ENCODE measurements around the gene HMGB1. TPM values are rescaled to one million over a fixed set of nuclear protein-coding genes. Genes with fewer than 3 reads are reported as not detected.

The HMGB1 gene
- 624 and 640 TPM in 2 replicates for total RNA-seq

DNA sequence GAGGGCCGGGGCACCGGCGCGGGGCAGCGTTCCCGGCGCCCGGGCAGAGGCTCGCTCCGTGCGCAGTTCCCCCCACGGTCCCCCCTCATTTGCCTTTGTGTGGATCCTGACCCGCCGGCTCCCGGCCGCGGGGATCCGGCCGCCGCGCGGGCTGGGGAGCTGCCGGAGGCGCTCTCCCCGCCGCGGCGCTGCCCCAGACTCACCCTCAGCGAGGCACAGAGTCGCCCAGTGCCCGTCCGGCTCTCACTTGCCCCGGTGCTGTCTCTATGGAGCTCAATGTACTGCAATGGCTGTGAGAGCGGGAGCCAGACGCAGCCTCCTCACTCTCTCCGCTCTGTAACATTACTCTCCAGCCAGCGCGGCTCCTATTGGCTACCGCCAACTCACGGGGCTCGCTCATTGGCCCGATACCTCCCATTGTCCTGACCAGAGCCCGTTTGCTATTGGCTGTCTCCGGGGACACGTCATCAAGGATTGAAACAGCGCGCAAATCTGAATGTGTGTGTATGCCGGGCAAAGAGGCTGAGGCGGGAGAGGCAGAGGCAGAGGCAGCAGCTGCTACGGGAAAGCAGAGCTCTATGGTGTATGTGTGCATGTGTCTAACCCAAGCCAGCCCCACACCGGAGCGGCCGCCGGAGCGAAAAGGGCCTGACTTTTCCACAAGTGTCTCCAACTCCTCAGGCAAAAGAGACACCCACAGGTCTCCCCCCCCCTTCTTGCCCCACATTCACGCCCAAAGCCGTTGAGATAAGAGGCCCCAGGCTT is at the start of gene HMGB1:
Gene HMGB1 (minus strand): TSS at position 344 of the 765 bp plus-strand sequence. CDS start 2,256 bp downstream, outside the sequence.
- peaks cover 30% of the 10 kb centered on the region for H3K4me1 Mint-ChIP-seq
- peak within 1 kb of the TSS; percentile 95 for H3K4me3 Mint-ChIP-seq
- H3K27me3 Mint-ChIP-seq, result peaks cover 3% of the 10 kb centered on the region
- intact Hi-C loops (cut with micrococcal nuclease), result loop anchor here (1.0 to 10.0 kb wide), 14 partner anchors 35 to 871 kb away; partner anchors contain the start of genes KATNAL1, SLC7A1, UBE2L5 and UBL3
- H3K9me3 Mint-ChIP-seq, result no peaks in the 10 kb centered on the region
- peak; percentile 99 for DNase-seq
- H3K36me3 Mint-ChIP-seq (ENCODE audit: low read depth), result peaks cover 32% of the 10 kb centered on the region
- H3K27ac Mint-ChIP-seq, result peak within 1 kb of the TSS; percentile 100

DNA sequence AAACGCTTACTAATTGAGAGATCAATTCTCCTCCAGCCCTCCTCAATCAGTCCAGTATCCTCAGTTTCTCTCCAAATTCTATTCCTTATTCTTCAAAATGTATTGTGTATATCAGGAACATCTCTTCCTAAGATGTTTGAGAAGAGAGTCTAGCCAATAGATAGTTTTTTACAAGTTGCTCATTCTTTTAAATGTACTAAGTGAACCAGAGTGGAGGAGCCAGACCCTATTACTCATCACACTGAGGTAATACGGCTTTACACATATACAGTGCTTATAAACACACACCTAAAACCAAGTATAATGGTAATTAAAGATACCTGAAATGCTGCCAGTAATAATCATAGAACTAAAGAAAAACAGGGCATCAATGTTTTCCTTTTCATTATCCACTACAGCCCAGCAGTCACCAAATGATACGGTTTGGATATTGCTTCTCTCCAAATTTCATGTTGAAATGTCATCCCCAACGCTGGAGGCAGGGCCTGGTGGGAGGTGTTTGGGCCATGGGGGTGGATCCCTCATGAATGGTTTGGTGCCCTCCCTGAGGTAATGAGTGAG is 45.2 kb upstream of the HMGB1 start:
- Mint-ChIP-seq H3K4me1 (no peaks in the 10 kb centered on the region), H3K36me3 (ENCODE audit: low read depth) (no peaks in the 10 kb centered on the region), H3K4me3 (no peak overlapping the region), H3K27ac (no peak overlapping the region), H3K27me3 (peaks cover 10% of the 10 kb centered on the region), H3K9me3 (no peaks in the 10 kb centered on the region)
- DNase-seq, result no peak
- intact Hi-C loops (cut with micrococcal nuclease), result no loop called here

DNA sequence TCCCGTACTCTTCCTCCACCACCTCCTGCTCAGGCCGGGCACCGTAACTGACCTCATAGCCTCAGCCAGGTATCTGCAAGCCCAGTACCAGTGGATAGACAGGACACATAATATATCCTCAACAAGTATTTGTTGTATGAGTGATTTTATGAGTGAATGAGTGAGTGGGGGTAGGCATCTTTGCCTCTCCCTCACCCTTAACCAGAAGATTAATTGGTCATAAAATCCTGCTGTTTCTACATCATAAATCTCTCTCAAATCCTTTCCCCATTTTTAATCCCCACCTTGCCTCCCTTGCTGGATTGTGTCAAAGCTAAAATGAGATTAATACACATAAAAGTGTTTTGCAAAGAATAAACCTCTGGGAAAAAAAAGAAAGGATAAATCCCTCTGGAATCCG is 44.4 kb upstream of the HMGB1 start:
- Mint-ChIP-seq H3K9me3 (no peaks in the 10 kb centered on the region), H3K4me1 (no peaks in the 10 kb centered on the region), H3K4me3 (no peak overlapping the region), H3K27me3 (peaks cover 10% of the 10 kb centered on the region), H3K36me3 (ENCODE audit: low read depth) (no peaks in the 10 kb centered on the region), H3K27ac (no peak overlapping the region)
- DNase-seq, result no peak
- intact Hi-C loops (cut with micrococcal nuclease), result no loop called here

DNA sequence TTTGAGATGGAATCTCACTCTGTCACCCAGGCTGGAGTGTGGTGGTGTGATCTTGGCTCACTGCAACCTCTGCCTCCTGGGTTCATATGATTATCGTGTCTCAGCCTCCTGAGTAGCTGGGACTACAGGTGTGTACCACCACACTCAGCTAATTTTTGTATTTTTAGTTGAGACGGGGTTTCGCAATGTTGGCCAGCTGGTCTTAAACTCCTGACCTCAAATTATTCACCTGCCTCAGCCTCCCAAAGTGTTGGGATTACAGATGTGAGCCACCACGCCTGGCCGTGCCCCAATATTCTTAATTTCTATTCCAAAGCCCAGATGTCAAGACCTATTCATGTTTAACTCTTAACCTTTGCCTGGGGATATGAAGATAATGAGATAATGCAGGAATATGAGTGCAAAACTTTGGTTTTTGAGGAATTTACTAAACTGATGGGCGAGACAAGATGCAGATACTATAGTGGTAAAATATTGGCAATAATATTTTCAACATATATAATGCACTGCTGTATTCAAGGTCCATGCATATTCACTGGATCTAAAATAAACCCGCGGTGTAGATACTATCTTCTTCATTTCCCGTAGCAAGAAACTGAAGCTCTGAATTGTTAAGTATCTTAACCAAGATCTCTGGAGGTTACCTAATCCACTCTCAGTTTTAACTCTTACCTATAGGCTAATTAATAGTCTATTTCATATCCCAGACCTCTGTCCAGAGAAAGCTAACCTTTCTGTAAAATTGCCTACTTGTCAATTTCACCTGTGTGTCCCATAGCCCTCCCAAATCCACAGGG is 43.7 kb upstream of the HMGB1 start:
- DNase-seq, result no peak
- no peaks in the 10 kb centered on the region for H3K36me3 Mint-ChIP-seq (ENCODE audit: low read depth)
- peaks cover 2% of the 10 kb centered on the region for H3K4me1 Mint-ChIP-seq
- no peaks in the 10 kb centered on the region for H3K9me3 Mint-ChIP-seq
- no peak overlapping the region for H3K27ac Mint-ChIP-seq
- intact Hi-C loops (cut with micrococcal nuclease), result no loop called here
- H3K4me3 Mint-ChIP-seq, result no peak overlapping the region
- H3K27me3 Mint-ChIP-seq, result peaks cover 6% of the 10 kb centered on the region

DNA sequence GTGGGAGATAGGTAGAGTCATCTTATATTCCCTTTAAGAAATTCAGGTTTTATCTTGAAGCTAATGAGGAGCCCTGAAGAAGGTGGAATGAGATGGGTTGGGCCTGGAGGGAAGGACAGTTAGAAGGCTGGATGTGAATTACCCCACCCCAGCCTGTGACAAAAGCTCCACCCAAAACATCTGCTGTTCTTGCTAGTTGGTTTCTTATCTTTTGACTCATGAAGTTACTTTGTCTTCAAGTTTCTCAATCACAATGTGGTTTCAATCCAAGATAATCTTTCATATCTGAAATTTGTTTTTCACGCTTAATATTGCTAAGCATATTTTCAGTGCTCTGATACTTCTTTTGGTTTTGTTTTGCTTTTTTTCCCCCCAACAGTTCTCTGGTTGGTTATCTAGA is 38.3 kb upstream of the HMGB1 start:
- Mint-ChIP-seq H3K4me1 (peaks cover 13% of the 10 kb centered on the region), H3K27me3 (peaks cover 2% of the 10 kb centered on the region), H3K9me3 (no peaks in the 10 kb centered on the region), H3K27ac (no peak overlapping the region), H3K4me3 (no peak overlapping the region), H3K36me3 (ENCODE audit: low read depth) (no peaks in the 10 kb centered on the region)
- intact Hi-C loops (cut with micrococcal nuclease), result no loop called here
- DNase-seq, result no peak

DNA sequence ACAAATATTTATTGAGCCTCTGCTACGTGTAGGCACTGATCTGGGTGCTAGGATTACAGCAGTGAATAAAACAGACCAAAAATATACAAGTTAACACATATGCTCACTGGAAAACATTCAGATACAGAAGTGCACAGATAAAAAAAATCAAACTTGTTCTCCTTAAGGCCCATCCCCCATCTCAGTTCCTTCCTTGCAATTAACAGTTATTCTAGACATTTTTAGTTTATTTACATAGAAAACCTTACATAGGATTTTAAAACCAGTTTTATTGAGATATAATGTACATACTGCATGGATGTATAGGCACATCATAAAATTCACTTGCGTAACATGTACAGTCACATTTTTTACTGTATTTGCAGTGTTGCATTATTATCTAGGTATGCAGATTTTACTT is 36.5 kb upstream of the HMGB1 start:
- intact Hi-C loops (cut with micrococcal nuclease), result no loop called here
- Mint-ChIP-seq H3K4me1 (peaks cover 13% of the 10 kb centered on the region), H3K27me3 (no peaks in the 10 kb centered on the region), H3K9me3 (no peaks in the 10 kb centered on the region), H3K4me3 (no peak overlapping the region), H3K36me3 (ENCODE audit: low read depth) (no peaks in the 10 kb centered on the region), H3K27ac (no peak overlapping the region)
- no peak for DNase-seq

DNA sequence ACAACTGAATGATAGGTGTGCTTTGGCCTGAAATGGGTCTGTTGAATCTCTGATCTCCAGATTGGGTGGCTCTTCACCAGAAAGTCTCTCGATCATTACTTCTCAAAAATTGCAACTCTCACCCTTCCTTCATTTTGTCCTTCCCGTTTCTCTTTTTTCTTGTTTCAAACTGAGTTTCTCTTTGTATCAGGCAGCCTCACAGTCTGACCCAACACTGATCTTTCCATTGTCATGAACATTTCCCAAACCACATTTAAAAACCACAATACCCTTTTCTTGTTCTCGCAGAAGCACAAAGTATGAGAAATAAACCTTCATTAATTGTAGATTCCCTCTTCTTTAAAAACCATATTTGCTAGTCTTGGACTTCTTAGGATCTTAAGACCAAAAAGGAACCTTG is 33.6 kb upstream of the HMGB1 start:
- Mint-ChIP-seq H3K4me3 (no peak overlapping the region), H3K4me1 (peaks cover 10% of the 10 kb centered on the region), H3K27ac (no peak overlapping the region), H3K27me3 (no peaks in the 10 kb centered on the region), H3K36me3 (ENCODE audit: low read depth) (no peaks in the 10 kb centered on the region), H3K9me3 (no peaks in the 10 kb centered on the region)
- intact Hi-C loops (cut with micrococcal nuclease), result no loop called here
- DNase-seq, result no peak

DNA sequence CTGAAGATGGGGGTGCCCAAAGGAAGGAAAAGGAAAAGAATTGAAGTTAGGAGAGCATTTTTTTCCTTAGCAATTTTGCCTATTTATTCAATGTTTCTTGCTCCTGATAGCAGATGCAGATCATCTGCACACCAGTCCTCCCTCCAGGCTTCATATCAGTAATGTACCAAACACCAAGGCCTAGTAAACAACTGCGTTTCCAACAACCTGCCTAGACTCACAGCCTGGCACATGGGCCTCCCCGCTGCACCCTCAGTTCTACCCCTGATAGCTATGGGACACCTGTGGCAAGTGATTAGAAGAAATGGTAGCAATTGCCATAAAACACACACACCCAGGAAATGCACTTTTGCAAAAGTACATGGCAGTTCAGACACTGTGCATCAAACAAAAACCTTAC is 30.4 kb upstream of the HMGB1 start:
- DNase-seq, result no peak
- no peak overlapping the region for H3K27ac Mint-ChIP-seq
- no peaks in the 10 kb centered on the region for H3K36me3 Mint-ChIP-seq (ENCODE audit: low read depth)
- no peaks in the 10 kb centered on the region for H3K27me3 Mint-ChIP-seq
- no peak overlapping the region for H3K4me3 Mint-ChIP-seq
- intact Hi-C loops (cut with micrococcal nuclease), result no loop called here
- H3K4me1 Mint-ChIP-seq, result peaks cover 4% of the 10 kb centered on the region
- H3K9me3 Mint-ChIP-seq, result no peaks in the 10 kb centered on the region

DNA sequence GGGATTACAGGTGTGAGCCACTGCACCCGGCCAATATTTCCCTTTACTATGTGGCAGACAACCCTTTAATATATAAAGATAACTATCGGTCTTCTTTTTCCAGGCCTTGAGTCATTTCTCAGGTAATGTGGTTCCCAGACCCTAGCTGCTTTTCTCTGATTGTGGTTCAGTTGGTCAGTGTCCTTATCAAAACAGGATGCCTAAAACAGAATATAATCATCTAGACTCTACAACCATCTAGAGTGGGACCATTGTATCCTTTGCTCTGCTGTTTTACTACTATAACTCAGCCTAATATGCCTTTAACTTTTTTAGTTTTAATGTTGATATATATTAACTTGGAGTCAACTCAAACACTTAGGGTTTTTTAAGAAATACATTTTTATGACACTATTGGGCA is 30.0 kb upstream of the HMGB1 start:
- no peaks in the 10 kb centered on the region for H3K9me3 Mint-ChIP-seq
- H3K36me3 Mint-ChIP-seq (ENCODE audit: low read depth), result no peaks in the 10 kb centered on the region
- H3K27ac Mint-ChIP-seq, result no peak overlapping the region
- DNase-seq, result no peak
- no peaks in the 10 kb centered on the region for H3K27me3 Mint-ChIP-seq
- no peak overlapping the region for H3K4me3 Mint-ChIP-seq
- peaks cover 4% of the 10 kb centered on the region for H3K4me1 Mint-ChIP-seq
- intact Hi-C loops (cut with micrococcal nuclease), result no loop called here

DNA sequence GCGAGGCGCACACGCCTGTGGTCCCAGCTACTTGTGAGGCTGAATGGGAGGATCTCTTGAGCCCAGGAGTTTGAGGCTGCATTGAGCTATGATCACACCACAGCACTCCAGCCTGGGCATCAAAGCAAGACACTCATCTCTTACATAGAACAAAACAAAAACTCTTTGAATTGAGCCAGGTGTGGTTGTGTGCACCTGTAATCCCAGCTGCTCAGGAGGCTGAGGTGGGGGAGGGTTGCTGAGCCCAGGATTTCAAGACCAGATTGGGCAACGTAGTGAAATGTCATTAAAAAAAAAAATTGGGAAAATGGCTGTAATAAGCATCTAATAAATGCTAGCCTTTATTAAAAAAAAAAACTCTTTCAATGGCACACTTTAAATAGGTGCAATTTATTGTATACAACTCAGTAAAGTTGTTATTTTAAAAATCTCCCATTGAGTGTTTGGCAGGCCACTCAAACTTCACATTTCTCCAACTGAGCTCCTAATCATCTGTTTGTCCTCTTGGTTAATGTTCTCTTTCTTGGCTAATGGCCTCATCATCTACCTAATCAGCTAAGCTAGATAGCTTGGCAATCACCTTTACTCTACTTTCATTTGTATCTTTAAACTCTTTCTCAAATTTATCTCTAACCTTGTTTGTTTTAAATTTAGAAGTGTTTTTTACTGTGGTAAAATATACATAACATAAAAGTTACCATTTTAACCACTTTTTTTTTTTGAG is 28.1 kb upstream of the HMGB1 start:
- intact Hi-C loops (cut with micrococcal nuclease), result no loop called here
- H3K27ac Mint-ChIP-seq, result no peak overlapping the region
- H3K4me1 Mint-ChIP-seq, result no peaks in the 10 kb centered on the region
- H3K36me3 Mint-ChIP-seq (ENCODE audit: low read depth), result no peaks in the 10 kb centered on the region
- H3K9me3 Mint-ChIP-seq, result no peaks in the 10 kb centered on the region
- H3K4me3 Mint-ChIP-seq, result no peak overlapping the region
- no peak for DNase-seq
- no peaks in the 10 kb centered on the region for H3K27me3 Mint-ChIP-seq

DNA sequence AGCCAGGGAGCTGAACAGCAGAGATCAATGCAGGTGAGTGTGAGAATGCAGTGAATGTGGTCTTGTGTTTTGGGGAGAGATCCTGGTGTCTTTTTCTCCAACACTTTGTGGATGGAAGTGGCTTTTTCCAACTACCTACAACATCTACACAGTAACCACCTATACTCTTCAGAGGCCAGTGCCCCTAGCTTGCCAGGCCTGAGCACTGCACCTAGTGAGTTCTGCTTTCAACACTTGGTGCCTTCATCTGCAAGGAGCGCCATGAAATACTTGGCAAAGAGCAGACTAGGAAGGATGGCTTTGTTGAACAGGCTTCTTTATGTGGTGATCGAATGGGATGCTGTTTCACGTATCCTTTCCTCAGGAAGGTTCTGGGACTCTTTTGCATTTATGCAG is 21.3 kb upstream of the HMGB1 start:
- Mint-ChIP-seq H3K27ac (no peak overlapping the region), H3K4me3 (no peak overlapping the region), H3K36me3 (ENCODE audit: low read depth) (no peaks in the 10 kb centered on the region), H3K4me1 (no peaks in the 10 kb centered on the region), H3K27me3 (peaks cover 27% of the 10 kb centered on the region), H3K9me3 (no peaks in the 10 kb centered on the region)
- no peak for DNase-seq
- intact Hi-C loops (cut with micrococcal nuclease), result no loop called here

DNA sequence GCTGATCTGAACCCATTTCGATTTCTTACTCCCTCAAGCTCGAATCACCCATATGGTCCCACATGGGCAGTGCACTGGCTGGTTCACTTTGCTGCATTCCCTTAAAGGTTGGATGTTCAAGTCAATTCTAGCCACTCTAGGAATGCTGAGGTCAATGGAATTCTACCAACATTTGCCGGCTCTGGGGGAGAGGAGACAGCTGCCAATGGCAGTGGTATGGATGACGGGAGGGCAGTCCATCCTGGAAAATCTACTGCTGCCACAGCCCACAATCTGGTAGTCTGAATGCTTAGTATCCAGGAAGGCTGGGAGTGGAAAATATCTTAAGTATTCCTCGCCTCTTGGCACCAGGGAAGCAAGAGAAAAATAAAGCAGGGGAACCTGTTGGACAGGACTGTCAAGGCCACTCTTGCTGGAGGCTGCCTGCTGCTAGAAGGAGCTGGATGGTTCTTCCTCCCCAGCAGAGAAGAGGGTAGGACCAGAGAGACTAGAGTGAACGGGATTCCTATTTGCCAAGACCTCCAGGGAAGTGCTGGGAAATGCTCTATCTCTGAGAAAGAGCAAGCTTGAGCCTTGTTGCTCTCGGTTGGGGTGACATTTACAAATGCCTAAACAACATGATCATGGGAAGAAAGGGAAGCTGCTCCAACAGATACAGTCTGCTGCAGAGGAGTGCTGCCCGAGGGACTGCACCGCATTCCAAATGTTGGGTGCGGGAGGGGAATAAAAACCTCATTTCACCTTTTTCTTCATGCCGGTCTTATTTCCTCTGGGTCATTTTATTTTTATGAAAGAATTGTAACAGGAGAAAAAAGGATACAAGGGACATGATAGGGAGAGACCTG is 20.7 kb upstream of the HMGB1 start:
- H3K4me3 Mint-ChIP-seq, result no peak overlapping the region
- DNase-seq, result no peak
- no peaks in the 10 kb centered on the region for H3K9me3 Mint-ChIP-seq
- H3K27ac Mint-ChIP-seq, result no peak overlapping the region
- no peaks in the 10 kb centered on the region for H3K36me3 Mint-ChIP-seq (ENCODE audit: low read depth)
- peaks cover 28% of the 10 kb centered on the region for H3K27me3 Mint-ChIP-seq
- intact Hi-C loops (cut with micrococcal nuclease), result no loop called here
- no peaks in the 10 kb centered on the region for H3K4me1 Mint-ChIP-seq

DNA sequence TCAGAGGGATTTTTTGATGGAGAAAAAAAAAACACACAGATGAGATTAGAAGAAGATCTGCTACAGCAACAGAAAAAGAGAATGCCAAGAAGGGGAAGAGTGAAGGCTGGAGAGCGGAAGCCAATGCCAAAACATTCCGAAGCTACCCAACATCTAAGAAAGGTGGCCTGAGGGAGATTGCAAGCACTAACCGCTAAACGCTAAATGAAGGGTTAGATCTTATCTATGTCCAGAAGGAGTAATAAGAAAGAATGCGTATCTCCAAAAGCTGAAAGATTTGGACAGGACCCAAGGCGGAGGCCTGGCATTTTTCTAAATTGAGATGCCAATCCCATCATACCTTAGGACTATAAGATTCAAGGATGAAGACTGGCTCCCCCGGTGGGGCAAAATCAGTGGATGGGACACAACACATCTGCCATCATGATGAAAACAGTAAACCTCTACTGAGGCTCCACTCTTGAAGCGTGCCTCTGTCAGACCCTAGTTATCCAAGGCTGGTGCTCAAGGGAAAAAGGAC is 15.6 kb upstream of the HMGB1 start:
- no peak overlapping the region for H3K4me3 Mint-ChIP-seq

More for the DNA sequence above, 15.6 kb upstream of the HMGB1 start:
- Mint-ChIP-seq H3K4me1 (no peaks in the 10 kb centered on the region), H3K27ac (no peak overlapping the region), H3K27me3 (peaks cover 28% of the 10 kb centered on the region), H3K36me3 (ENCODE audit: low read depth) (no peaks in the 10 kb centered on the region), H3K9me3 (no peaks in the 10 kb centered on the region)
- DNase-seq, result no peak
- intact Hi-C loops (cut with micrococcal nuclease), result no loop called here

All from activated CD4-positive, alpha-beta T cell treated with anti-CD3 and anti-CD28 coated beads, Interleukin-2, amount 10 ng/mL, durations not matched to agents 24 days and 14 days (primary cell).